HEK293 (cell line): ENCODE results near the gene SART3.

Experiments
- CTCF ChIP-seq: fragments of 450-650 bp; formaldehyde crosslinking; IDR thresholded peaks from 2 replicates; pipeline ENCODE4 v1.5.1; 2016; ENCODE audit warnings: missing biosample characterization, missing genetic modification characterization
- ZNF639 ChIP-seq: fragments of 450-650 bp; formaldehyde crosslinking; IDR thresholded peaks from 2 replicates; pipeline ENCODE4 v1.5.1; 2016; ENCODE audit warnings: missing biosample characterization, missing genetic modification characterization
- TF ChIP-seq, protein P1 (sequence below): fragments of 450-650 bp; formaldehyde crosslinking; IDR thresholded peaks from 2 replicates; pipeline ENCODE4 v1.5.1; 2016; ENCODE audit warnings: missing biosample characterization, missing genetic modification characterization

DNA sequence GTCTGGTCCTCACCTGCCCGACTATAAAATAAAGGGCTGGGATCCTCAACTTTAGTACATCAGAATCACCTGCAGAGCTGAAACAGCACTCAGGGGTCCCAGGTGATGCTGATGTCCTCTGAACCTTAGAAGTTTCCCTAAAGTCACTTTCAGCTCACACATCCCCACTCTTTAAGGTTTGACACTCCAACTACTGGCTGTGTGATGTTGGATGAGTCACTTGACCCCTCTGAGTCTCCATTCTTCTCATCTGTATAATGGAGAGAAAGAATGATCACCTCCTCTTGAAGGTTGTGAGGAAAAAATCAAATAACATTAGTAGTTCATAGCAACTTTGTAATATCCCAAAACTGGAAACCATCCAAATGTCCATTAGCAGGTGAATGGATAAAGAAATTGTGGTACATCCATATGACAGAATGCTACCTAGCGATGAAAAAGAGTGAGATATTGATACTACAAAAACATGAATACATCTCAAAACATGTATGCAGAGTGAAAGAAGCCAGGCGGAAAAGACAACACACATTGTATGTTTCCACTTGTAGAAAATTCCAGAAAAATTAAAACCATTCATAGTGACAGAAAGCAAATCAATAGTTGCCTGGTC, 23.6 kb upstream of the SART3 start:
- TF ChIP-seq, protein P1, sequence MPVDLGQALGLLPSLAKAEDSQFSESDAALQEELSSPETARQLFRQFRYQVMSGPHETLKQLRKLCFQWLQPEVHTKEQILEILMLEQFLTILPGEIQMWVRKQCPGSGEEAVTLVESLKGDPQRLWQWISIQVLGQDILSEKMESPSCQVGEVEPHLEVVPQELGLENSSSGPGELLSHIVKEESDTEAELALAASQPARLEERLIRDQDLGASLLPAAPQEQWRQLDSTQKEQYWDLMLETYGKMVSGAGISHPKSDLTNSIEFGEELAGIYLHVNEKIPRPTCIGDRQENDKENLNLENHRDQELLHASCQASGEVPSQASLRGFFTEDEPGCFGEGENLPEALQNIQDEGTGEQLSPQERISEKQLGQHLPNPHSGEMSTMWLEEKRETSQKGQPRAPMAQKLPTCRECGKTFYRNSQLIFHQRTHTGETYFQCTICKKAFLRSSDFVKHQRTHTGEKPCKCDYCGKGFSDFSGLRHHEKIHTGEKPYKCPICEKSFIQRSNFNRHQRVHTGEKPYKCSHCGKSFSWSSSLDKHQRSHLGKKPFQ (tag by site-specific recombination) = no peak
- TF ChIP-seq CTCF (no peak), ZNF639 (no peak)
